Fibroblast of the aortic adventitia (primary cell): ENCODE results near the gene TLCD5. TPM values are rescaled to one million over a fixed set of nuclear protein-coding genes. Genes with fewer than 3 reads are reported as not detected.

ENCODE experiments used
- DNase-seq: peaks from one replicate; pipeline ENCODE4 v3.0.0-alpha.2; 2010; ENCODE audit warnings: low read depth
- H3K4me3 ChIP-seq: 2 replicates; pipeline ENCODE4 v1.5.1; 2011; ENCODE audit warnings: low read depth, mild to moderate bottlenecking, control low read depth, low read length, moderate library complexity
- CTCF ChIP-seq: IDR thresholded peaks from 2 replicates; pipeline ENCODE4 v1.5.1; 2011; ENCODE audit warnings: mild to moderate bottlenecking, low read length, control low read depth, inconsistent platforms; ENCODE audit not compliant: insufficient read depth
- total RNA-seq: library from RNA; depleted of rRNA; stranded (reverse); fragments of >200 nt; gene quantifications from 2 replicates; pipeline ENCODE4 v1.2.3, GENCODE V29; 2012; ENCODE audit warnings: low replicate concordance

Gene TLCD5
- total RNA-seq, 1 donor = 6.4 TPM

GRCh38 chr11:120331301-120331996, 6.3 kb downstream of the TLCD5 start:
- H3K4me3 ChIP-seq = no peak overlapping the region

GRCh38 chr11:120332822-120333716, 8.0 kb downstream of the TLCD5 start:
- H3K4me3 ChIP-seq = no peak overlapping the region
- DNase-seq = peak; percentile 78
- no peak for TF ChIP-seq CTCF

More at GRCh38 chr11:120331301-120331996, 6.3 kb downstream of the TLCD5 start:
- peak; percentile 96 for DNase-seq
- TF ChIP-seq CTCF = no peak

DNA sequence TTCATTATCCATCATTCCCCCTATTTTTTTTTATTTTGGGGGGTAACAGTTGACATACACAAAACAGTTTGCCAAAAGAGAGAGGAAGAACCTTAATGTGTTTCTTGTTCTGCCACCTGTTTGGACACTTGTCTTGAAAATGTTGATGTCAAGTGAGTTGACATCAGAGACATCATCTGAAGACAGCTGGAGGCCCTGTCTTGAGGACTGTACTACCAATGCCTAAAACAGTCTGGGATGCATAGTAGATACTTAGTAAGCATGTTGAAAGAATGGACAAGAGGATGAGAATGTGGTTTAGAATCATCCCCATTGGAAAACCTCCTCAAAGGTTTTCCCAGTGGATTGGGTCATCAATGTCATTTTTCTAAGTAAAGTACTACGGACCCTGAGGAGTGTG, 8.7 kb downstream of the TLCD5 start:
- no peak overlapping the region for H3K4me3 ChIP-seq
- no peak for TF ChIP-seq CTCF
- no peak for DNase-seq

DNA sequence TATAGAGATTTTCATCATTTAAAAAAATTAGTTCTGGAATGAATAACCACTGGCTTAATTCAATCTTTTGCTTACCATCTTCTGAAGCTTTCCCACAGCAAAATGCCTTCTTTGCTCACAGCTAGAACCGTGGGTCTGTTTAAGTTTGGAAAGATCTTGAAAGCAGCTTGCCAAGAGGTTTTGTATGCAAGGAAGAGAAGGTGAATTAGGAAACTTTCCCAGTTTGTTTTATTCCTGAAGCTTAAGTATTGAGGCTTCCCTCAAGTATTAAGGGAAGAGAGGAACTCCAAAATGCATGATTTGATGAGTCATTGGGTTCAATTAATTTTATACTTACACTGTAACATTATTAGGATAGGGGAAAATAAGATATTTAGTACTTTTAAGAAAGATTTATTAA, 9.2 kb downstream of the TLCD5 start:
- H3K4me3 ChIP-seq = no peak overlapping the region
- DNase-seq = peak; percentile 44
- no peak for TF ChIP-seq CTCF

GRCh38 chr11:120334894-120335462, 9.9 kb downstream of the TLCD5 start:
- H3K4me3 ChIP-seq = peak overlapping the region; percentile 71
- peak; percentile 96 for DNase-seq
- peak; percentile 77 for TF ChIP-seq CTCF

GRCh38 chr11:120335556-120335907, 10.4 kb downstream of the TLCD5 start:
- peak; percentile 69 for DNase-seq
- TF ChIP-seq CTCF = no peak
- H3K4me3 ChIP-seq = peak overlapping the region; percentile 71
